ELF-1 (cell line): ENCODE measurements around the gene TVP23B.
A peak's percentile ranks its signal among the peaks of the same experiment; 100 is the strongest.
"Not testable (repeated sequence)": the region's sequence is repeated elsewhere in the genome, so short reads cannot be mapped to it uniquely, and the experiment has no call there.

Experiments used
- DNase-seq: peaks from one replicate; pipeline ENCODE4 v3.0.0-alpha.2; 2016; ENCODE audit warnings: low read depth, low spot score

TVP23B gene

GRCh38 chr17:18791402-18791801, 10.4 kb downstream of the TVP23B start:
- DNase-seq: not testable (repeated sequence)

DNA sequence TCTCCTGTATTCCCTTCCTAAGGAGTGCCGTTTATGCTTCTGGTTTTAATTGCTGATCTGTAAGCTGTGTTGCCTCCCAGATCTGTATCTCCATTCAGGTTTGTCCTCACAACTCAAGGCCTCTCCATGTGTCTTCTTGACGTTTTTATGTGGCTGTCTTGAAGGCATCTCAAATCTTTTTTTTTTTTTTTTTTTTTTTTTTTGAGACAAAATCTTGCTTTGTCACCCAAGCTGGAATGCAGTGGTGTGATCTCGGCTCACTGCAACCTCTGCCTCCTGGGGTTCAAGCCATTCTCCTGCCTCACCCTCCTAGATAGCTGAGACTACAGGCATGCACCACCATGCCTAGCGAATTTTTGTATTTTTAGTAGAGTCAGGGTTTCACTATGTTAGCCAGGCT, 13.9 kb downstream of the TVP23B start:
- DNase-seq: not testable (repeated sequence)

GRCh38 chr17:18796887-18797286, 15.9 kb downstream of the TVP23B start:
- DNase-seq: not testable (repeated sequence)

DNA sequence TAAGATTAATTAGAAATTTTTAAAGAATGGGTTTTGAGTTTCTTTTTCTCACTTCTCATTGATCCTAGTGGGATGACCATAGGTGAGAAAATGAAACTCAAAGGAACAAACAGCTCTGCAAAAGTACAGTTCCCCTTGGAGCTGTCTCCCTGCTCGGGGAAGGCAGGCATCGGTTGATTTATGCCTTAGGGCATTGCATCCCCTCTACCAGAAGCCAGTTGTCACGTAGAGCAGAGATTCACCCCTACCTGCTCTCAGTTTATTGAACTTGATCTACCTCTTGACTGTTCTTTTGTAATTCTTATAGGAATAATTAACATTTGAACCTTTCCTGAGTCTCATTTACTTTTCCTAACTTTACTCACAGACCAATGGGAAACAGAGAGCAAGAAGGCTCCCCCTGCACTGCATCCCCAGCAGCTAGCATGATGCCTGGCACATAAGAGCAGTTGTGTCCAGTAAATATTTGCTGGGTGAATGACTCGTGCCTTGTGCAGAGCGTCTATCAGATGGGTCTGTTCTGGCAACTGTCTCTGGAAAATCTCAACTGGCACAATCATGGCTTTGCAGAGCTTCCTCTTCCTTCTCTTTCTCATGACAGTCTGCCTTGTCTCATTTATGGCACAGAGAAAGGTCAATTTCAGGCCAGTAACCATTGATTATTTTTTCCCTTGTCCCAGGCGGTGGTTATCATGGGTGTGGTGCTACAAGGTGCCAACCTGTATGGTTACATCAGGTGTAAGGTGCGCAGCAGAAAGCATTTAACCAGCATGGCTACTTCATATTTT, 22.7 kb downstream of the TVP23B start:
- DNase-seq: not testable (repeated sequence)

DNA sequence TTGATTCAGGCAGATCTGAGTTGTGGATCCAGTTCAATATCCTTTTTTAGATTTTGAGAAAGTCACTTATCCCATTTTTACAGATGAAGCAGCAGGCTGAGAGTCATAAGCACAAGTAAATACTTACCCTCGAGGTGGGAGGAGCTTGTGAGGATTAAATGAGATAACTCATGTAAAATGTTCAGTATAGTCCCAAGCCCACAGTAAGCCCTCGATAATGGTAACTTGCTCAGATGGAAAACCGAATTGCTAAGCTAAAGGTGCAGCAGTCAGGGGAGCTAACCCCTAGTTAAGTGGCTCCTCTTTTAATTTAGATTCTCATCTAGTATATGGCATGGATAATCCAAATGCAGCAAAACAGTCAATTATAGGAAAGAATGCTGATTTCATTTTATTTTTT, 34.9 kb downstream of the TVP23B start:
- DNase-seq: not testable (repeated sequence)

- DNase-seq: peak; percentile 26
These were observed 35.7 kb downstream of the TVP23B start for GRCh38 chr17:18816489-18817371.

DNA sequence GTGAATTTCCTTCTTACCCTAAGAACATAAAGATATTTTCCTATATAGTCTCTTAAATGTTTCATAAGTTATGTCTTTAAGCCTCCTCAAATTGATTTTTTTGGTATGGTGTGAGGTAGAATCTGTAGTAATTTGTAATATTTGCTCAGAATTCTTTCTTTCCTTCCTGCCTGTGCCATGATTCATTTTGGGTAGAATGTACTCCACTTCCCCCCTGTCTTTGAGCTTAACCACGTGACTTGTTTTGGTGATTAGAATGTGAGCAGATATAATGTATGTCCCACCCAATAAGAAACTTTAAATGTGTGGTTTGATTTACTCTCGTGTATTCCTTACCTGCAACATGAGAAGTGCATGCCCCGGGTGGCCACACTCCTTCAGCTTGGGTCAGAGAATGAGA, 40.4 kb downstream of the TVP23B start:
- DNase-seq: not testable (repeated sequence)

GRCh38 chr17:18827613-18828012, 46.6 kb downstream of the TVP23B start:
- not testable (repeated sequence) for DNase-seq

DNA sequence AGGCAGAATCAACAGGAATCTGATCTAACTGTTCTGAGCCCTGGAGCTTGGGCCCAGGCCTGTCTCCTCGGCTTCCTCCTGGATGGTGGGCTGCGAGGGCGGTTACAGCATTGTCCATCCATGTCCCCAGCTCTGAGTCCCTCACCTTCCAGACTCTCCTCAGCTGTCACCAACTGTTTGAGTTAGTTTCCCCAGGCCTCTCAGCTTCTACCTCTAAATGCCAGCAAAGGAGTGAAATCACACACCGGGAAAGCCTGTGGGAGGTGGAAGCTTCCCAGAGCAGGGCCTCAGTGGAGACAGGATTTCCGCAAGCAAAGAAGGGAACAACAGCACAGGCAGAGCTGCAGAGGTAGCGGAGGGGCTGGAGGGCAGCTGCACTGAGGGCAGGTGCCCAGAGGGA, 67.5 kb downstream of the TVP23B start:
- no peak for DNase-seq

DNA sequence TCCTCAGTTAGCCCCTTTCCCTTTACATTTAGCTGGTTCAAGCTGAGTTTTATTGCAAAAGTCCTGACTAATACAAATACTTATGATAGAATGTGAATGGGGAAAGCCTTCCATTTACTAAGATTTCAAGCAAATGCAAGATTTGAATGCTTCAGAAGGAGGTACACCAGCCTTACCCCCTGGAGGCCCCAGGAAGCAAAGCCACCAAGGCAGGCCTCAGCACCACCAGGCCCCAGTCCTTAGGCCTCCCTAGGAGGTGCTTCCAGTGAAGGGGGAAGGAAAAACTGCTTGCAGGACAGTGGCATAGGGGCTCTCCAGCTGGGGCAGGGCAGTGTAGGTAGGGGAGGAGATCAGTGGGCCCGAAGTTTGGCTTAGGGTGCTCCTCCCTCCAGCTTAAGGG, 69.7 kb downstream of the TVP23B start:
- DNase-seq: no peak

DNA sequence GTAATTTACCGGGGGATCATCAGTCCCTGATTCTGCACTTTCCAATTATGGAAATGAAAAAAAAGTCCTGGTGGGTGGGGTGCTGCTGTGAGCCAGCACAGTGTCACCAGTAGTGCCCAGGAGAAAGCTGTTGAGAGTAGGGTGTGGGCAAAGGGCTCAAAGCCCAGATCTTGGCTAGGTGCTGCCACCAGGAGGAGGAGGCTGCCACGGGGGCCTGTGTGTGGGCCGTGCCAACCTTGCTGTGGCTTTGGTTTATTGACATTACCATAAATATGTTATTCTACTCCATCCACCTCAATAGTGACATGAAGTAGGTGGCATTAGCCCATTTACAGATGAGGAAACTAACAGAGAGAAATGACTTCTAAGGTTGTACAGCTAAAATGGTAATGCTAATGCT, 70.2 kb downstream of the TVP23B start:
- DNase-seq: no peak

DNA sequence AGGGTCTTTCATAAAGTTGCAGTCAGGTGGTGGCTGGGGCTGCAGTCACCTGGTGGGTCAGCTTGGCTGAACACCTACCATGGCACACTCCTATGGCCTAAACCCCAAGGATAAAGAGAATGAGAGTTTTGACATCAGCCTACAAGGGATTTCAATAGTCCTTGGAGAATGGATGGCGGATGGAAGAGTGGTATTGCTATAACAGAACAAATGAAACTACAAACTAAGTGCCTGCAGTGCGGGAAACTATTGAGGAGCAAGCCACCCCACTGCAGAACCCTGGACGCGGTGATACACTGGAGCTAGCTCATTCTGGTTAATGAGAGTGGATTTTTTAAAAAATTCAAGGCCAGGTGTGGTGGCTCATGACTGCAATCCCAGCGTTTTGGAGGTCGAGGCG, 74.0 kb downstream of the TVP23B start:
- no peak for DNase-seq

- peak; percentile 97 for DNase-seq
These were observed 75.0 kb downstream of the TVP23B start for GRCh38 chr17:18855831-18856569.
